GM23338 (cell line): ENCODE results near the gene TFEB. TPM values are rescaled to one million over a fixed set of nuclear protein-coding genes. Genes with fewer than 3 reads are reported as not detected.

Experiments
- ATAC-seq: fragments of 200-7000 bp; cut with Tn5 transposase; 3 replicates; pipeline ENCODE4 v1.9.1; 2020
- DNase-seq: peaks from one replicate; pipeline ENCODE4 v3.0.0-alpha.2; 2015; ENCODE audit warnings: low spot score
- H2AFZ ChIP-seq: fragments of 200-600 bp; sonication (generic); 2 replicates; pipeline ENCODE4 v1.8.0; 2016; ENCODE audit warnings: antibody characterized with exemption, mild to moderate bottlenecking, moderate library complexity
- H3F3A ChIP-seq: fragments of 200-600 bp; sonication (generic); replicated peaks from 2 replicates; pipeline ENCODE4 v1.8.0; 2017; ENCODE audit warnings: antibody characterized with exemption, mixed run types, low read depth
- H3K27ac ChIP-seq: fragments of 200-600 bp; sonication (generic); 2 replicates; pipeline ENCODE4 v1.6.1; 2016; ENCODE audit warnings: low read depth
- H3K27me3 ChIP-seq: fragments of 200-600 bp; sonication (generic); 2 replicates; pipeline ENCODE4 v1.8.0; 2016; ENCODE audit warnings: mild to moderate bottlenecking, mixed run types, moderate library complexity; ENCODE audit not compliant: insufficient read depth
- H3K36me3 ChIP-seq: fragments of 200-600 bp; sonication (generic); 2 replicates; pipeline ENCODE4 v1.8.0; 2016; ENCODE audit warnings: mild to moderate bottlenecking; ENCODE audit not compliant: insufficient read depth
- H3K4me1 ChIP-seq: fragments of 200-600 bp; sonication (generic); 2 replicates; pipeline ENCODE4 v1.8.0; 2016; ENCODE audit warnings: mild to moderate bottlenecking, moderate library complexity; ENCODE audit not compliant: insufficient read depth
- H3K4me2 ChIP-seq: fragments of 200-600 bp; sonication (generic); 2 replicates; pipeline ENCODE4 v1.7.1; 2017; ENCODE audit warnings: mixed run types
- H3K4me3 ChIP-seq: fragments of 200-600 bp; sonication (generic); 2 replicates; pipeline ENCODE4 v1.6.1; 2016; ENCODE audit warnings: mixed run types
- H3K79me2 ChIP-seq: fragments of 200-600 bp; sonication (generic); replicated peaks from 2 replicates; pipeline ENCODE4 v1.8.0; 2017; ENCODE audit warnings: mild to moderate bottlenecking; ENCODE audit not compliant: insufficient read depth
- H3K9me2 ChIP-seq: fragments of 200-600 bp; sonication (generic); 2 replicates; pipeline ENCODE4 v1.8.0; 2017; ENCODE audit not compliant: insufficient read depth
- H4K20me1 ChIP-seq: fragments of 200-600 bp; sonication (generic); replicated peaks from 2 replicates; pipeline ENCODE4 v1.8.0; 2017; ENCODE audit warnings: mild to moderate bottlenecking; ENCODE audit not compliant: insufficient read depth
- H3K27ac Mint-ChIP-seq: 2 replicates; pipeline ENCODE4 v1.8.0; 2020; ENCODE audit warnings: inconsistent platforms, mild to moderate bottlenecking, moderate library complexity, mixed read lengths
- H3K27me3 Mint-ChIP-seq: 3 replicates; pipeline ENCODE4 v1.8.0; 2022; ENCODE audit warnings: low read depth, mild to moderate bottlenecking, moderate library complexity, mixed read lengths, inconsistent platforms; ENCODE audit not compliant: insufficient read depth, poor library complexity
- H3K36me3 Mint-ChIP-seq: 3 replicates; pipeline ENCODE4 v1.8.0; 2021; ENCODE audit warnings: low read depth, mild to moderate bottlenecking, inconsistent platforms, moderate library complexity, mixed read lengths
- H3K4me1 Mint-ChIP-seq: 3 replicates; pipeline ENCODE4 v1.8.0; 2020; ENCODE audit warnings: mild to moderate bottlenecking, inconsistent platforms, mixed read lengths
- H3K4me3 Mint-ChIP-seq: 3 replicates; pipeline ENCODE4 v1.8.0; 2021; ENCODE audit warnings: moderate library complexity, mild to moderate bottlenecking, inconsistent platforms, mixed read lengths
- H3K9me3 Mint-ChIP-seq: 3 replicates; pipeline ENCODE4 v1.8.0; 2020; ENCODE audit warnings: moderate library complexity, mild to moderate bottlenecking, inconsistent platforms, mixed read lengths
- CREB1 ChIP-seq: fragments of 250-450 bp; sonication (Bioruptor Pico); IDR thresholded peaks from 2 replicates; pipeline ENCODE4 v1.5.0; 2020; ENCODE audit warnings: low read depth, mild to moderate bottlenecking, moderate library complexity
- EZH2 ChIP-seq: fragments of 200-600 bp; sonication (generic); IDR thresholded peaks from one replicate; pipeline ENCODE4 v1.8.0; 2017; ENCODE audit warnings: antibody characterized with exemption, mild to moderate bottlenecking, low read depth; ENCODE audit not compliant: unreplicated experiment
- JUNB ChIP-seq: IDR thresholded peaks from one replicate; pipeline ENCODE4 v1.6.1; 2016; ENCODE audit warnings: antibody characterized with exemption; ENCODE audit not compliant: unreplicated experiment
- POLR2AphosphoS5 ChIP-seq: IDR thresholded peaks from 2 replicates; pipeline ENCODE4 v1.6.1; 2016; ENCODE audit warnings: antibody characterized with exemption, low read depth
- STAT1 ChIP-seq: IDR thresholded peaks from one replicate; pipeline ENCODE4 v1.6.1; 2016; ENCODE audit warnings: antibody characterized with exemption; ENCODE audit not compliant: unreplicated experiment
- ZNF114 ChIP-seq: fragments of 250-450 bp; sonication (Bioruptor Pico); IDR thresholded peaks from 2 replicates; pipeline ENCODE4 v1.5.0; 2020; ENCODE audit warnings: mild to moderate bottlenecking, moderate library complexity
- ZNF331 ChIP-seq: fragments of 250-450 bp; sonication (Bioruptor Pico); IDR thresholded peaks from 2 replicates; pipeline ENCODE4 v1.5.0; 2020; ENCODE audit warnings: low read depth, mild to moderate bottlenecking, moderate library complexity
- polyA plus RNA-seq: library from polyadenylated mRNA; unstranded; fragments of >200 nt; fragmentation: Nextera tagmentation; extraction: Ambion mirVana; gene quantifications from 2 replicates; pipeline ENCODE4 v1.2.1, GENCODE V29; 2016
- total RNA-seq: library from RNA; depleted of rRNA; stranded (reverse); fragments of >200 nt; shearing (Covaris generic); gene quantifications from 2 replicates; pipeline ENCODE4 v1.2.3, GENCODE V29; 2014
- TF ChIP-seq, protein P1 (sequence below): IDR thresholded peaks from one replicate; pipeline ENCODE4 v1.6.1; 2018; ENCODE audit warnings: antibody characterized with exemption; ENCODE audit not compliant: unreplicated experiment
- TF ChIP-seq, protein P2 (sequence below): fragments of 250-450 bp; sonication (Bioruptor Pico); IDR thresholded peaks from 2 replicates; pipeline ENCODE4 v1.5.0; 2020; ENCODE audit warnings: mild to moderate bottlenecking, moderate library complexity

The TFEB gene
- total and polyA plus RNA-seq, 2 experiments from 2014 or later, result 1.3 to 4.3 TPM

DNA sequence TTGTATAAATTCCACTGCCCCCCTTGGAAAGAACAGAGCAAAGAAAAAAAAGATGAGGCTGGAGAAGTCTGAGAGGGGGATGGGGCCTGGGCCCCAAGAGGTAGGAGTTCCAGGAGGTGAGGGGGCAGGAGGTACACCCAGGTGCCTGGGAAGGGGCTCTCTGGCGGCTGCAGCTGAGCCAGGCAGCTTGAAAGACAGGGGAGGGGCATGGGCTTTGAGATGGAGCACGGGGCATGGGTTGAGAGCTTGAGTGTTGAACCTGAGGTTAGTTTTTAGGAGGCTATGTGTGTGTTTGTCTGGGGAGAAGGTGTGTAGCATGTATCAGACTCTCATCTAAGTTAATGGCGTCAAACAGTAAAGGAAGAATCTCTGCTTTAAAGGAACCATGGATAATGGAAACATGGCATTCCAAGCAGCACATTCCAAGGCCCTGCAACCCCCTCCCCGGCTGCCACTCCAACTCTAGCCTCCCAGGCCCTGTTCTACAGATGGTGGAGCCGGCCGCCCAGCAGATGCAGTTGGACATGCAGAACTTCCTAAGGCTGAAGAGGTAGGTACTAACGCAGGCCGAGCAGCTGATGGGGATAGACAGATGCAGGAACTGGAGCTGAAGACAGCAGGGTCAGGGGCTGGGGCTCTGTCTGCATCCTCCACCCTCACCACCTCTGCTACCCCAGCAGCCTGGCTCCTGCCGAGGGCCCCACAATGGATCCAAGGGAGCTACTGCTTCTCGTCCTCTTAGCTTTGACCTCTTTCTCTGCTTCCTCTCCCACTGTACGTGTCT, 55.0 kb downstream of the TFEB start:
- H3K27me3 ChIP-seq, result peaks cover 12% of the 10 kb centered on the region; the same call in 1 of the 2 replicates
- DNase-seq (peak; percentile 44), ATAC-seq (no peak)
- H4K20me1 ChIP-seq, result no peaks in the 10 kb centered on the region
- H2AFZ ChIP-seq, result peak overlapping the region; percentile 61; the same call in 1 of the 2 replicates
- TF ChIP-seq POLR2AphosphoS5 (no peak), ZNF114 (no peak), ZNF331 (CRISPR knock-in tag) (no peak)
- H3K9me3 Mint-ChIP-seq, result no peaks in the 10 kb centered on the region
- H3K79me2 ChIP-seq, result no peaks in the 10 kb centered on the region
- peaks cover 40% of the 10 kb centered on the region for H3K4me1 Mint-ChIP-seq
- no peak overlapping the region for H3K27ac Mint-ChIP-seq
- H3K36me3 Mint-ChIP-seq, result no peaks in the 10 kb centered on the region
- H3K27ac ChIP-seq, result no peak overlapping the region
- H3K4me1 ChIP-seq, result peaks cover 28% of the 10 kb centered on the region
- H3K4me3 Mint-ChIP-seq, result no peak overlapping the region; the same call in 2 of the 3 replicates
- no peaks in the 10 kb centered on the region for H3K9me2 ChIP-seq
- H3K27me3 Mint-ChIP-seq, result peaks cover 15% of the 10 kb centered on the region
- H3F3A ChIP-seq, result no peaks in the 10 kb centered on the region
- H3K4me3 ChIP-seq, result no peak overlapping the region
- peak overlapping the region; percentile 62 for H3K4me2 ChIP-seq
- H3K36me3 ChIP-seq, result no peaks in the 10 kb centered on the region

- no peaks in the 10 kb centered on the region for H4K20me1 ChIP-seq
- H3K36me3 Mint-ChIP-seq, result no peaks in the 10 kb centered on the region
- H3K9me3 Mint-ChIP-seq, result no peaks in the 10 kb centered on the region
- peaks cover 40% of the 10 kb centered on the region for H3K4me1 Mint-ChIP-seq
- no peaks in the 10 kb centered on the region for H3K9me2 ChIP-seq
- H3F3A ChIP-seq, result no peaks in the 10 kb centered on the region
- no peaks in the 10 kb centered on the region for H3K79me2 ChIP-seq
- H2AFZ ChIP-seq, result no peak overlapping the region; the same call in 1 of the 2 replicates
- H3K27ac ChIP-seq, result no peak overlapping the region
- no peak overlapping the region for H3K27ac Mint-ChIP-seq
- H3K4me1 ChIP-seq, result peaks cover 28% of the 10 kb centered on the region
- peaks cover 12% of the 10 kb centered on the region; the same call in 1 of the 2 replicates for H3K27me3 ChIP-seq
- H3K27me3 Mint-ChIP-seq, result peaks cover 18% of the 10 kb centered on the region
- no peak overlapping the region for H3K4me3 ChIP-seq
- no peak for DNase-seq
- ATAC-seq, result no peak
- 0 out of 2 replicates have a peak overlapping the region, but pooled peaks have one; percentile 62 for H3K4me2 ChIP-seq
- H3K4me3 Mint-ChIP-seq, result no peak overlapping the region; the same call in 2 of the 3 replicates
- no peaks in the 10 kb centered on the region for H3K36me3 ChIP-seq
- TF ChIP-seq STAT1 (no peak), POLR2AphosphoS5 (no peak), ZNF331 (CRISPR knock-in tag) (no peak), JUNB (no peak), EZH2 (no peak), CREB1 (CRISPR knock-in tag) (no peak)
- TF ChIP-seq, protein P1, sequence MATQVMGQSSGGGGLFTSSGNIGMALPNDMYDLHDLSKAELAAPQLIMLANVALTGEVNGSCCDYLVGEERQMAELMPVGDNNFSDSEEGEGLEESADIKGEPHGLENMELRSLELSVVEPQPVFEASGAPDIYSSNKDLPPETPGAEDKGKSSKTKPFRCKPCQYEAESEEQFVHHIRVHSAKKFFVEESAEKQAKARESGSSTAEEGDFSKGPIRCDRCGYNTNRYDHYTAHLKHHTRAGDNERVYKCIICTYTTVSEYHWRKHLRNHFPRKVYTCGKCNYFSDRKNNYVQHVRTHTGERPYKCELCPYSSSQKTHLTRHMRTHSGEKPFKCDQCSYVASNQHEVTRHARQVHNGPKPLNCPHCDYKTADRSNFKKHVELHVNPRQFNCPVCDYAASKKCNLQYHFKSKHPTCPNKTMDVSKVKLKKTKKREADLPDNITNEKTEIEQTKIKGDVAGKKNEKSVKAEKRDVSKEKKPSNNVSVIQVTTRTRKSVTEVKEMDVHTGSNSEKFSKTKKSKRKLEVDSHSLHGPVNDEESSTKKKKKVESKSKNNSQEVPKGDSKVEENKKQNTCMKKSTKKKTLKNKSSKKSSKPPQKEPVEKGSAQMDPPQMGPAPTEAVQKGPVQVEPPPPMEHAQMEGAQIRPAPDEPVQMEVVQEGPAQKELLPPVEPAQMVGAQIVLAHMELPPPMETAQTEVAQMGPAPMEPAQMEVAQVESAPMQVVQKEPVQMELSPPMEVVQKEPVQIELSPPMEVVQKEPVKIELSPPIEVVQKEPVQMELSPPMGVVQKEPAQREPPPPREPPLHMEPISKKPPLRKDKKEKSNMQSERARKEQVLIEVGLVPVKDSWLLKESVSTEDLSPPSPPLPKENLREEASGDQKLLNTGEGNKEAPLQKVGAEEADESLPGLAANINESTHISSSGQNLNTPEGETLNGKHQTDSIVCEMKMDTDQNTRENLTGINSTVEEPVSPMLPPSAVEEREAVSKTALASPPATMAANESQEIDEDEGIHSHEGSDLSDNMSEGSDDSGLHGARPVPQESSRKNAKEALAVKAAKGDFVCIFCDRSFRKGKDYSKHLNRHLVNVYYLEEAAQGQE, result no peak
- TF ChIP-seq, protein P2, sequence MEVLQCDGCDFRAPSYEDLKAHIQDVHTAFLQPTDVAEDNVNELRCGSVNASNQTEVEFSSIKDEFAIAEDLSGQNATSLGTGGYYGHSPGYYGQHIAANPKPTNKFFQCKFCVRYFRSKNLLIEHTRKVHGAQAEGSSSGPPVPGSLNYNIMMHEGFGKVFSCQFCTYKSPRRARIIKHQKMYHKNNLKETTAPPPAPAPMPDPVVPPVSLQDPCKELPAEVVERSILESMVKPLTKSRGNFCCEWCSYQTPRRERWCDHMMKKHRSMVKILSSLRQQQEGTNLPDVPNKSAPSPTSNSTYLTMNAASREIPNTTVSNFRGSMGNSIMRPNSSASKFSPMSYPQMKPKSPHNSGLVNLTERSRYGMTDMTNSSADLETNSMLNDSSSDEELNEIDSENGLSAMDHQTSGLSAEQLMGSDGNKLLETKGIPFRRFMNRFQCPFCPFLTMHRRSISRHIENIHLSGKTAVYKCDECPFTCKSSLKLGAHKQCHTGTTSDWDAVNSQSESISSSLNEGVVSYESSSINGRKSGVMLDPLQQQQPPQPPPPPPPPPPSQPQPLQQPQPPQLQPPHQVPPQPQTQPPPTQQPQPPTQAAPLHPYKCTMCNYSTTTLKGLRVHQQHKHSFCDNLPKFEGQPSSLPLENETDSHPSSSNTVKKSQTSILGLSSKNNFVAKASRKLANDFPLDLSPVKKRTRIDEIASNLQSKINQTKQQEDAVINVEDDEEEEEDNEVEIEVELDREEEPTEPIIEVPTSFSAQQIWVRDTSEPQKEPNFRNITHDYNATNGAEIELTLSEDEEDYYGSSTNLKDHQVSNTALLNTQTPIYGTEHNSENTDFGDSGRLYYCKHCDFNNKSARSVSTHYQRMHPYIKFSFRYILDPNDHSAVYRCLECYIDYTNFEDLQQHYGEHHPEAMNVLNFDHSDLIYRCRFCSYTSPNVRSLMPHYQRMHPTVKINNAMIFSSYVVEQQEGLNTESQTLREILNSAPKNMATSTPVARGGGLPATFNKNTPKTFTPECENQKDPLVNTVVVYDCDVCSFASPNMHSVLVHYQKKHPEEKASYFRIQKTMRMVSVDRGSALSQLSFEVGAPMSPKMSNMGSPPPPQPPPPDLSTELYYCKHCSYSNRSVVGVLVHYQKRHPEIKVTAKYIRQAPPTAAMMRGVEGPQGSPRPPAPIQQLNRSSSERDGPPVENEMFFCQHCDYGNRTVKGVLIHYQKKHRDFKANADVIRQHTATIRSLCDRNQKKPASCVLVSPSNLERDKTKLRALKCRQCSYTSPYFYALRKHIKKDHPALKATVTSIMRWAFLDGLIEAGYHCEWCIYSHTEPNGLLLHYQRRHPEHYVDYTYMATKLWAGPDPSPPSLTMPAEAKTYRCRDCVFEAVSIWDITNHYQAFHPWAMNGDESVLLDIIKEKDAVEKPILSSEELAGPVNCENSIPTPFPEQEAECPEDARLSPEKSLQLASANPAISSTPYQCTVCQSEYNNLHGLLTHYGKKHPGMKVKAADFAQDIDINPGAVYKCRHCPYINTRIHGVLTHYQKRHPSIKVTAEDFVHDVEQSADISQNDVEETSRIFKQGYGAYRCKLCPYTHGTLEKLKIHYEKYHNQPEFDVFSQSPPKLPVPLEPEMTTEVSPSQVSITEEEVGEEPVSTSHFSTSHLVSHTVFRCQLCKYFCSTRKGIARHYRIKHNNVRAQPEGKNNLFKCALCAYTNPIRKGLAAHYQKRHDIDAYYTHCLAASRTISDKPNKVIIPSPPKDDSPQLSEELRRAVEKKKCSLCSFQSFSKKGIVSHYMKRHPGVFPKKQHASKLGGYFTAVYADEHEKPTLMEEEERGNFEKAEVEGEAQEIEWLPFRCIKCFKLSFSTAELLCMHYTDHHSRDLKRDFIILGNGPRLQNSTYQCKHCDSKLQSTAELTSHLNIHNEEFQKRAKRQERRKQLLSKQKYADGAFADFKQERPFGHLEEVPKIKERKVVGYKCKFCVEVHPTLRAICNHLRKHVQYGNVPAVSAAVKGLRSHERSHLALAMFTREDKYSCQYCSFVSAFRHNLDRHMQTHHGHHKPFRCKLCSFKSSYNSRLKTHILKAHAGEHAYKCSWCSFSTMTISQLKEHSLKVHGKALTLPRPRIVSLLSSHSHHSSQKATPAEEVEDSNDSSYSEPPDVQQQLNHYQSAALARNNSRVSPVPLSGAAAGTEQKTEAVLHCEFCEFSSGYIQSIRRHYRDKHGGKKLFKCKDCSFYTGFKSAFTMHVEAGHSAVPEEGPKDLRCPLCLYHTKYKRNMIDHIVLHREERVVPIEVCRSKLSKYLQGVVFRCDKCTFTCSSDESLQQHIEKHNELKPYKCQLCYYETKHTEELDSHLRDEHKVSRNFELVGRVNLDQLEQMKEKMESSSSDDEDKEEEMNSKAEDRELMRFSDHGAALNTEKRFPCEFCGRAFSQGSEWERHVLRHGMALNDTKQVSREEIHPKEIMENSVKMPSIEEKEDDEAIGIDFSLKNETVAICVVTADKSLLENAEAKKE, result no peak
These were observed 55.7 kb downstream of the TFEB start for GRCh38 chr6:41679696-41680095.
